Measurements from ENCODE around the gene CCDC38. TPM values are rescaled to one million over a fixed set of nuclear protein-coding genes. Genes with fewer than 3 reads are reported as not detected.

CCDC38 gene
- total RNA-seq, 2 experiments from 2014 or later, result 0.11 TPM; not detected in 1

- Histone ChIP-seq H3K36me3 (ENCODE audit: insufficient read depth, low read length) (peaks cover 5% of the 10 kb centered on the region), H3K9me3 (ENCODE audit: control insufficient read depth in 1 of 2, insufficient read depth in 1 of 2, low read length in 2 of 2) (no peaks in the 10 kb centered on the region), H3K4me1 (ENCODE audit: insufficient read depth, low read length) (no peaks in the 10 kb centered on the region), H3K27ac (ENCODE audit: low read depth in 1 of 2, low read length in 2 of 2) (no peak overlapping the region), H3K4me3 (ENCODE audit: low read length) (no peak overlapping the region), H3K27me3 (ENCODE audit: control insufficient read depth in 1 of 2, insufficient read depth in 2 of 2, low read length in 2 of 2) (no peaks in the 10 kb centered on the region)
- Mint-ChIP-seq H3K36me3 (ENCODE audit: low read depth) (peaks cover 19% of the 10 kb centered on the region), H3K9me3 (no peaks in the 10 kb centered on the region), H3K4me3 (no peak overlapping the region), H3K27me3 (no peaks in the 10 kb centered on the region), H3K4me1 (ENCODE audit: low read depth) (no peaks in the 10 kb centered on the region), H3K27ac (no peak overlapping the region)
- ATAC-seq (ENCODE audit: poor library complexity) (no peak), DNase-seq (peak in 1 of 14 experiments; percentile 7)
- intact Hi-C loops (cut with DNase I, micrococcal nuclease), result no loop called here
- no peak for TF ChIP-seq CTCF (IDR thresholded peaks at IDR 0.05)
- POLR2A ChIA-PET, result interaction anchor here (0.7 kb wide), 1 partner anchor 13 kb away, joined by 4 read pairs; no protein-coding TSS in a partner anchor
- CTCF ChIA-PET, result no interaction called here
Measured at GRCh38 chr12:95963096-95963495, 20.7 kb upstream of the CCDC38 start.

DNA sequence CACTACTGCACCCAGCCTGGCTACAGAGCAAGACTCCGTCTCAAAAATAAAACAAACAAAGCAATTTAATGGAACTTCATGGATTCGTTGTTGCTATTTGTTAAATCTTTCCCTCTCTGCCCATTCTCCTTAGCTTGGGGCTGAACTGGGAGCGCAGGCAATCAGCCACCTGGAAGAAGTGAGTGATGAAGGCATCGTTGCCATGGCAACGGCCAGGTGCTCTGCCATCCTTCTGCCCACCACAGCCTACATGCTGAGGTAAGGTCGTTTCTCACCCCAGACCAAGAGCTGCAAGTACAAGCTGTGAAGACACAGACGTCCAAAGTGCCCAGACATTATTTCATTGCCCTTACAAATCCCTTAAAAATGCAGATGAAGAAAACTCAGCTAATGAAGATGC lies 19.8 kb upstream of the CCDC38 start:
- Histone ChIP-seq H3K4me3 (ENCODE audit: low read length) (no peak overlapping the region), H3K4me1 (ENCODE audit: insufficient read depth, low read length) (no peaks in the 10 kb centered on the region), H3K9me3 (ENCODE audit: control insufficient read depth in 1 of 2, insufficient read depth in 1 of 2, low read length in 2 of 2) (no peaks in the 10 kb centered on the region), H3K27ac (ENCODE audit: low read depth in 1 of 2, low read length in 2 of 2) (no peak overlapping the region), H3K36me3 (ENCODE audit: insufficient read depth, low read length) (peaks cover 5% of the 10 kb centered on the region), H3K27me3 (ENCODE audit: control insufficient read depth in 1 of 2, insufficient read depth in 2 of 2, low read length in 2 of 2) (no peaks in the 10 kb centered on the region)
- DNase-seq (no peak), ATAC-seq (ENCODE audit: poor library complexity) (no peak)
- TF ChIP-seq CTCF (IDR thresholded peaks at IDR 0.05), result no peak
- POLR2A ChIA-PET, result interaction anchor here (0.7 kb wide), 1 partner anchor 13 kb away, joined by 4 read pairs; no protein-coding TSS in a partner anchor
- peaks cover 16% of the 10 kb centered on the region for H3K36me3 Mint-ChIP-seq (ENCODE audit: low read depth)
- no peaks in the 10 kb centered on the region for H3K4me1 Mint-ChIP-seq (ENCODE audit: low read depth)
- no peak overlapping the region for H3K4me3 Mint-ChIP-seq
- H3K27ac Mint-ChIP-seq, result no peak overlapping the region
- CTCF ChIA-PET, result no interaction called here
- H3K27me3 Mint-ChIP-seq, result no peaks in the 10 kb centered on the region
- H3K9me3 Mint-ChIP-seq, result no peaks in the 10 kb centered on the region
- intact Hi-C loops (cut with DNase I, micrococcal nuclease), result no loop called here

- no peak overlapping the region for H3K4me3 ChIP-seq (ENCODE audit: low read length)
- H3K27me3 ChIP-seq (ENCODE audit: control insufficient read depth in 1 of 2, insufficient read depth in 2 of 2, low read length in 2 of 2), result no peaks in the 10 kb centered on the region
- peaks cover 5% of the 10 kb centered on the region for H3K36me3 Mint-ChIP-seq (ENCODE audit: low read depth)
- intact Hi-C loops (cut with DNase I, micrococcal nuclease), result no loop called here
- DNase-seq (no peak), ATAC-seq (ENCODE audit: poor library complexity) (no peak)
- H3K36me3 ChIP-seq (ENCODE audit: insufficient read depth, low read length), result no peaks in the 10 kb centered on the region
- H3K27ac Mint-ChIP-seq, result no peak overlapping the region
- no peak overlapping the region for H3K4me3 Mint-ChIP-seq
- H3K27ac ChIP-seq (ENCODE audit: low read depth in 1 of 2, low read length in 2 of 2), result no peak overlapping the region
- no peaks in the 10 kb centered on the region for H3K4me1 ChIP-seq (ENCODE audit: insufficient read depth, low read length)
- no peaks in the 10 kb centered on the region for H3K9me3 Mint-ChIP-seq
- ChIA-PET CTCF (interaction anchor here (1.1 kb wide), 1 partner anchor 149 kb away, joined by 3 read pairs; no protein-coding TSS in a partner anchor), POLR2A (no interaction called here)
- TF ChIP-seq CTCF (IDR thresholded peaks at IDR 0.05), result no peak
- no peaks in the 10 kb centered on the region for H3K27me3 Mint-ChIP-seq
- no peaks in the 10 kb centered on the region for H3K4me1 Mint-ChIP-seq (ENCODE audit: low read depth)
- H3K9me3 ChIP-seq (ENCODE audit: control insufficient read depth in 1 of 2, insufficient read depth in 1 of 2, low read length in 2 of 2), result no peaks in the 10 kb centered on the region
Measured at GRCh38 chr12:95960241-95960640, 17.8 kb upstream of the CCDC38 start.

Measured in CD4-positive, alpha-beta T cell (primary cell).